Neural cell (in vitro differentiated cells): ENCODE measurements around the gene IRAK2. TPM values are rescaled to one million over a fixed set of nuclear protein-coding genes. Genes with fewer than 3 reads are reported as not detected.

Experiments
- H2AFZ ChIP-seq: fragments of 200-600, 300-800 bp; sonication (generic), shearing (Covaris generic); 2 replicates; pipeline ENCODE4 v1.6.0; 2014; ENCODE audit warnings: low read depth, mild to moderate bottlenecking, antibody characterized with exemption, low read length, moderate library complexity
- H3F3A ChIP-seq: fragments of 200-600 bp; shearing (Covaris generic); 2 replicates; pipeline ENCODE4 v1.6.1; 2016; ENCODE audit warnings: mild to moderate bottlenecking, moderate library complexity, mixed read lengths, antibody characterized with exemption, low read length; ENCODE audit not compliant: insufficient read depth, poor library complexity, severe bottlenecking
- H3K27ac ChIP-seq: fragments of 200-600, 300-800 bp; sonication (generic), shearing (Covaris generic); 2 replicates; pipeline ENCODE4 v1.5.1; 2014; ENCODE audit warnings: mild to moderate bottlenecking, low read length, moderate library complexity
- H3K27me3 ChIP-seq: fragments of 300-800, 200-600 bp; sonication (generic), shearing (Covaris generic); 2 replicates; pipeline ENCODE4 v1.6.0; 2014; ENCODE audit warnings: mild to moderate bottlenecking, low read depth, low read length, moderate library complexity; ENCODE audit not compliant: insufficient read depth
- H3K36me3 ChIP-seq: fragments of 300-800, 200-600 bp; sonication (generic), shearing (Covaris generic); 2 replicates; pipeline ENCODE4 v1.5.1; 2014; ENCODE audit warnings: mild to moderate bottlenecking, antibody characterized with exemption, low read length, moderate library complexity; ENCODE audit not compliant: insufficient read depth
- H3K4me2 ChIP-seq: fragments of 300-800, 200-600 bp; sonication (generic), shearing (Covaris generic); 2 replicates; pipeline ENCODE4 v1.6.0; 2014; ENCODE audit warnings: mild to moderate bottlenecking, low read length
- H3K4me3 ChIP-seq: fragments of 300-800, 200-600 bp; sonication (generic), shearing (Covaris generic); 2 replicates; pipeline ENCODE4 v1.5.1; 2014; ENCODE audit warnings: mild to moderate bottlenecking, low read length, moderate library complexity
- H3K79me2 ChIP-seq: fragments of 200-600 bp; shearing (Covaris generic); replicated peaks from 2 replicates; pipeline ENCODE4 v1.6.0; 2014; ENCODE audit warnings: mild to moderate bottlenecking, low read length, moderate library complexity; ENCODE audit not compliant: insufficient read depth
- H3K9ac ChIP-seq: fragments of 300-800, 200-600 bp; sonication (generic), shearing (Covaris generic); 2 replicates; pipeline ENCODE4 v1.6.1; 2016; ENCODE audit warnings: mild to moderate bottlenecking, low read length, mixed read lengths
- H3K9me2 ChIP-seq: fragments of 200-600 bp; shearing (Covaris generic); 2 replicates; pipeline ENCODE4 v1.6.1; 2016; ENCODE audit warnings: mild to moderate bottlenecking, low read length, mixed read lengths; ENCODE audit not compliant: insufficient read depth
- H3K9me3 ChIP-seq: fragments of 200-600, 300-800 bp; sonication (generic), shearing (Covaris generic); 2 replicates; pipeline ENCODE4 v1.6.1; 2016; ENCODE audit warnings: mild to moderate bottlenecking, mixed run types, low read length, moderate library complexity, mixed read lengths
- H4K20me1 ChIP-seq: fragments of 200-600 bp; shearing (Covaris generic); 2 replicates; pipeline ENCODE4 v1.6.1; 2016; ENCODE audit warnings: mild to moderate bottlenecking, mixed run types; ENCODE audit not compliant: insufficient read depth
- CTCF ChIP-seq: fragments of 450-650 bp; IDR thresholded peaks from 2 replicates; pipeline ENCODE4 v1.5.1; 2014; ENCODE audit warnings: antibody characterized with exemption, mild to moderate bottlenecking, moderate library complexity; ENCODE audit not compliant: poor library complexity, severe bottlenecking
- EP300 ChIP-seq: fragments of 450-650 bp; conservative IDR thresholded peaks from 2 replicates; pipeline ENCODE4 v1.6.1; 2014; ENCODE audit warnings: antibody characterized with exemption, mild to moderate bottlenecking, moderate library complexity; ENCODE audit not compliant: poor library complexity, severe bottlenecking
- EZH2 ChIP-seq: fragments of 200-600, 300-800 bp; shearing (Covaris generic), sonication (generic); IDR thresholded peaks from 2 replicates; pipeline ENCODE4 v1.6.1; 2014; ENCODE audit warnings: antibody characterized with exemption, low read length, borderline replicate concordance, mild to moderate bottlenecking; ENCODE audit not compliant: insufficient read depth, poor library complexity, severe bottlenecking
- MXI1 ChIP-seq: fragments of 450-650 bp; conservative IDR thresholded peaks from 2 replicates; pipeline ENCODE4 v1.6.1; 2014; ENCODE audit warnings: antibody characterized with exemption, mild to moderate bottlenecking; ENCODE audit not compliant: poor library complexity, severe bottlenecking
- POLR2AphosphoS5 ChIP-seq: IDR thresholded peaks from 2 replicates; pipeline ENCODE4 v1.6.1; 2012
- RAD21 ChIP-seq: fragments of 450-650 bp; conservative IDR thresholded peaks from 2 replicates; pipeline ENCODE4 v1.6.1; 2014; ENCODE audit warnings: antibody characterized with exemption, mild to moderate bottlenecking, moderate library complexity
- REST ChIP-seq: IDR thresholded peaks from 2 replicates; pipeline ENCODE4 v1.6.1; 2012; ENCODE audit warnings: borderline replicate concordance
- SMC3 ChIP-seq: fragments of 450-650 bp; conservative IDR thresholded peaks from 2 replicates; pipeline ENCODE4 v1.6.1; 2014; ENCODE audit warnings: antibody characterized with exemption, mild to moderate bottlenecking, moderate library complexity; ENCODE audit not compliant: poor library complexity
- TAF1 ChIP-seq: IDR thresholded peaks from 2 replicates; pipeline ENCODE4 v1.6.1; 2012; ENCODE audit warnings: low read depth
- polyA plus RNA-seq: library from polyadenylated mRNA; depleted of rRNA; stranded (reverse); fragments of >200 nt; gene quantifications from 2 replicates; pipeline ENCODE4 v1.2.3, GENCODE V29; 2014
- small RNA-seq, 3 experiments: library from RNA; depleted of rRNA; stranded (forward); fragments of <200 nt; gene quantifications; one replicate each; pipeline ENCODE3, GENCODE V24; 2012

The IRAK2 gene
- polyA plus RNA-seq, 1 donor from 2014 or later, result 0.84 TPM

- TF ChIP-seq TAF1, result no peak
- no peak for TF ChIP-seq RAD21
- no peak for TF ChIP-seq MXI1
- TF ChIP-seq EP300, result no peak
- no peak for TF ChIP-seq REST
- no peak for TF ChIP-seq SMC3
- no peak for TF ChIP-seq CTCF
- no peak for TF ChIP-seq EZH2
- no peak for TF ChIP-seq POLR2AphosphoS5
- H3K9me2 ChIP-seq, result no peaks in the 10 kb centered on the region
- no peaks in the 10 kb centered on the region for H3K9me3 ChIP-seq
- H3K4me2 ChIP-seq, result no peak within 1 kb of the TSS
- no peaks in the 10 kb centered on the region for H3K36me3 ChIP-seq
- H3K79me2 ChIP-seq, result no peaks in the 10 kb centered on the region
- no peak within 1 kb of the TSS for H3K4me3 ChIP-seq
- H2AFZ ChIP-seq, result no peak within 1 kb of the TSS
- no peak within 1 kb of the TSS for H3K9ac ChIP-seq
- H3F3A ChIP-seq, result no peaks in the 10 kb centered on the region
- H3K27me3 ChIP-seq, result no peaks in the 10 kb centered on the region
- no peak within 1 kb of the TSS for H3K27ac ChIP-seq
- no peaks in the 10 kb centered on the region for H4K20me1 ChIP-seq
Measured at GRCh38 chr3:10292505-10293419, 128.0 kb downstream of the IRAK2 start, which contains the start of gene GHRL. Gene GHRL, minus strand, starts transcription at chr3:10292947. Its CDS starts 2,767 bp downstream, at chr3:10290180.

Small RNAs within 50 kb of the gene (small RNA-seq; reads per million reads assigned to genes)
- 0 reads per million in 3 experiments for gene RF02126

Other genes with a start within 250 kb of the IRAK2 start
- 0.54 TPM in 1 of 2 replicates, not detected in the other for gene IL17RC, start 247.8 kb upstream of the IRAK2 start, polyA plus RNA-seq
- gene CRELD1, start 231.1 kb upstream of the IRAK2 start, polyA plus RNA-seq, result 48.9 and 59.8 TPM in 2 replicates
- 2.9 and 4.3 TPM in 2 replicates for gene PRRT3, start 212.5 kb upstream of the IRAK2 start, polyA plus RNA-seq
- 88.9 and 117 TPM in 2 replicates for gene EMC3, start 178.1 kb upstream of the IRAK2 start, polyA plus RNA-seq
- gene FANCD2, start 138.5 kb upstream of the IRAK2 start, polyA plus RNA-seq, result 0.86 and 3.3 TPM in 2 replicates
- gene FANCD2OS, start 56.7 kb upstream of the IRAK2 start, polyA plus RNA-seq, result not detected in 2 replicates
- gene BRK1, start 49.2 kb upstream of the IRAK2 start, polyA plus RNA-seq, result 265 and 314 TPM in 2 replicates
- 94.9 and 108 TPM in 2 replicates for gene VHL, start 23.1 kb upstream of the IRAK2 start, polyA plus RNA-seq
- 22.1 and 24.5 TPM in 2 replicates for gene TATDN2, start 83.5 kb downstream of the IRAK2 start, polyA plus RNA-seq
- gene GHRL, start 128.0 kb downstream of the IRAK2 start, polyA plus RNA-seq, result 2.8 TPM in 1 of 2 replicates, not detected in the other
- 112 and 125 TPM in 2 replicates for gene SEC13, start 156.2 kb downstream of the IRAK2 start, polyA plus RNA-seq